K562 (cell line): ENCODE measurements around the gene JUND. TPM values are rescaled to one million over a fixed set of nuclear protein-coding genes. Genes with fewer than 3 reads are reported as not detected.
A peak's percentile ranks its signal among the peaks of the same experiment; 100 is the strongest.

Experiments
- ATAC-seq: fragments of 200-7000 bp; cut with Tn5 transposase; 3 replicates; pipeline ENCODE4 v1.9.1; 2020; ENCODE audit warnings: moderate library complexity
- BruUV-seq: library from RNA; stranded (reverse); fragments of 400-500 nt; replicated peaks from 2 replicates; lab custom pipeline; 2021; lab: Mats Ljungman, UMichigan
- CTCF ChIA-PET: fragments of 300-600 bp; formaldehyde crosslinking; extraction: SDS; loops from one replicate; lab custom pipeline; 2021; ENCODE audit warnings: low intra/inter-chr PET ratio; lab: Yijun Ruan, JAX
- POLR2A ChIA-PET: fragments of 300-600, 350-650 bp; sonication (Branson Sonifier 250); formaldehyde crosslinking; extraction: SDS; loops from one replicate; lab custom pipeline; 2021; ENCODE audit warnings: antibody characterized with exemption, inconsistent platforms; lab: Yijun Ruan, JAX
- DNase-seq, 4 experiments: peaks; one replicate each; pipeline versions ENCODE4 v3.0.0 to v3.0.0-alpha.2; 2011 to 2018; ENCODE audit warnings: low spot score in 3 of 4, mixed read lengths in 3 of 4; ENCODE audit errors: extremely low read depth in 1 of 4
- FAIRE-seq: peaks from 2 replicates; lab custom pipeline; 2011; peaks lifted over from hg19 to GRCh38; lab: Jason Lieb, UNC
- H2AFZ ChIP-seq: 2 replicates; pipeline ENCODE4 v1.6.0; 2011; ENCODE audit warnings: low read depth, low read length, control low read depth, inconsistent platforms
- H3K27ac ChIP-seq: fragments of 200-600 bp; 3 replicates; pipeline ENCODE4 v1.8.0; 2011; ENCODE audit warnings: low read depth, mild to moderate bottlenecking, control low read depth, inconsistent platforms, low read length, moderate library complexity, mixed read lengths; ENCODE audit errors: extremely low read depth
- H3K27me3 ChIP-seq, 2 experiments: fragments of 300-600 bp in 1 of 2; 2 replicates in 1 of 2; 3 replicates in 1 of 2; pipeline versions ENCODE4 v1.6.0 to v1.8.0; 2011; ENCODE audit warnings: inconsistent platforms in 2 of 2, low read length in 2 of 2, mild to moderate bottlenecking in 1 of 2, mixed read lengths in 1 of 2, moderate library complexity in 1 of 2; ENCODE audit not compliant: control insufficient read depth in 2 of 2, insufficient read depth in 2 of 2
- H3K36me3 ChIP-seq: fragments of 300-600 bp; 3 replicates; pipeline ENCODE4 v1.8.0; 2011; ENCODE audit warnings: mild to moderate bottlenecking, low read length, inconsistent platforms; ENCODE audit not compliant: control insufficient read depth, insufficient read depth
- H3K4me1 ChIP-seq, 2 experiments: fragments of 200-600 bp in 1 of 2; replicated peaks in 1 of 2; 2 replicates in 1 of 2; 3 replicates in 1 of 2; pipeline versions ENCODE4 v1.5.1 to v1.8.0; 2011; ENCODE audit warnings: inconsistent platforms in 2 of 2, low read length in 2 of 2, mild to moderate bottlenecking in 1 of 2, mixed read lengths in 1 of 2, moderate library complexity in 1 of 2; ENCODE audit not compliant: control insufficient read depth in 2 of 2, insufficient read depth in 2 of 2
- H3K4me2 ChIP-seq: 2 replicates; pipeline ENCODE4 v1.6.1; 2011; ENCODE audit warnings: low read length, control low read depth, inconsistent platforms, mixed read lengths; ENCODE audit not compliant: insufficient read depth
- H3K4me3 ChIP-seq: fragments of 200-600 bp; sonication (generic), shearing (Covaris generic); 2 replicates; pipeline ENCODE4 v1.5.1; 2016; ENCODE audit warnings: control low read depth, inconsistent platforms
- H3K79me2 ChIP-seq: fragments of 200-600 bp; 3 replicates; pipeline ENCODE4 v1.8.0; 2011; ENCODE audit warnings: low read length, inconsistent platforms; ENCODE audit not compliant: control insufficient read depth, insufficient read depth
- H3K9ac ChIP-seq, 2 experiments: 2 replicates each; pipeline versions ENCODE4 v1.6.0 to v1.6.1; 2011; ENCODE audit warnings: low read depth in 2 of 2, low read length in 2 of 2, control low read depth in 1 of 2, inconsistent platforms in 1 of 2, mild to moderate bottlenecking in 1 of 2, mixed read lengths in 1 of 2; ENCODE audit not compliant: insufficient read depth in 1 of 2
- H3K9me1 ChIP-seq: one replicate; pipeline ENCODE4 v1.6.0; 2011; ENCODE audit warnings: inconsistent platforms, mild to moderate bottlenecking, low read length, moderate library complexity; ENCODE audit not compliant: control insufficient read depth, insufficient read depth
- H3K9me3 ChIP-seq: replicated peaks from 2 replicates; pipeline ENCODE4 v1.5.1; 2011; ENCODE audit warnings: low read depth, low read length, inconsistent platforms; ENCODE audit not compliant: control insufficient read depth, insufficient read depth
- H4K20me1 ChIP-seq: replicated peaks from 2 replicates; pipeline ENCODE4 v1.6.1; 2011; ENCODE audit warnings: low read length, inconsistent platforms, mixed read lengths; ENCODE audit not compliant: control insufficient read depth, insufficient read depth
- ATF1 ChIP-seq, 2 experiments: fragments of 450-650 bp in 1 of 2; IDR thresholded peaks; 2 replicates each; pipeline ENCODE4 v1.6.1; 2016; ENCODE audit warnings: missing compliant biosample characterization in 1 of 2, missing genetic modification characterization in 1 of 2
- CEBPG ChIP-seq, 3 experiments: fragments of 200-800 bp in 1 of 3; sonication (Bioruptor generic) in 1 of 3; sonication (generic) in 1 of 3; formaldehyde crosslinking in 1 of 3; IDR thresholded peaks in 2 of 3; conservative IDR thresholded peaks in 1 of 3; 2 replicates each; pipeline versions ENCODE4 v1.6.1 to v1.8.0; 2016 to 2022; ENCODE audit warnings: missing compliant biosample characterization in 2 of 3, missing genetic modification characterization in 2 of 3, mild to moderate bottlenecking in 1 of 3, missing genetic modification reagents in 1 of 3
- CTBP1 ChIP-seq: fragments of 450-650 bp; IDR thresholded peaks from 2 replicates; pipeline ENCODE4 v1.6.1; 2016; ENCODE audit warnings: borderline replicate concordance
- GABPB1 ChIP-seq: sonication (generic); formaldehyde crosslinking; IDR thresholded peaks from 2 replicates; pipeline ENCODE4 v1.8.0; 2022; ENCODE audit warnings: mild to moderate bottlenecking, missing genetic modification reagents
- HDGF ChIP-seq: fragments of 450-650 bp; IDR thresholded peaks from 2 replicates; pipeline ENCODE4 v1.6.1; 2016
- ILK ChIP-seq: fragments of 450-650 bp; IDR thresholded peaks from 2 replicates; pipeline ENCODE4 v1.6.1; 2016; ENCODE audit warnings: missing genetic modification characterization, low read depth, mild to moderate bottlenecking, missing compliant biosample characterization, moderate library complexity, borderline replicate concordance
- KAT7 ChIP-seq: sonication (generic); formaldehyde crosslinking; IDR thresholded peaks from 2 replicates; pipeline ENCODE4 v1.8.0; 2022; ENCODE audit warnings: missing genetic modification reagents, mild to moderate bottlenecking, borderline replicate concordance
- KDM2B ChIP-seq: fragments of 250-450 bp; sonication (Bioruptor Pico); IDR thresholded peaks from 2 replicates; pipeline ENCODE4 v1.8.0; 2021; ENCODE audit warnings: mild to moderate bottlenecking, moderate library complexity
- KLF6 ChIP-seq: fragments of 250-450 bp; sonication (Bioruptor Pico); IDR thresholded peaks from 2 replicates; pipeline ENCODE4 v1.4.0; 2020; ENCODE audit warnings: mild to moderate bottlenecking, moderate library complexity, borderline replicate concordance
- RBBP5 ChIP-seq: fragments of 200-600 bp; sonication (generic); IDR thresholded peaks from 2 replicates; pipeline ENCODE4 v1.6.1; 2012; ENCODE audit warnings: borderline replicate concordance, mild to moderate bottlenecking, low read length, control low read depth, inconsistent platforms; ENCODE audit not compliant: insufficient read depth, poor library complexity, severe bottlenecking
- RBFOX2 ChIP-seq: fragments of 200-400 bp; formaldehyde crosslinking; IDR thresholded peaks from 2 replicates; pipeline ENCODE4 v1.6.1; 2017; ENCODE audit warnings: low read depth, mild to moderate bottlenecking, low read length, moderate library complexity
- RBM25 ChIP-seq: fragments of 200-400 bp; formaldehyde crosslinking; IDR thresholded peaks from 2 replicates; pipeline ENCODE4 v1.6.1; 2018; ENCODE audit warnings: low read length, low read depth, moderate library complexity; ENCODE audit not compliant: severe bottlenecking
- SUPT5H ChIP-seq: fragments of 450-650 bp; IDR thresholded peaks from 2 replicates; pipeline ENCODE4 v1.6.1; 2016
- TRIM24 ChIP-seq, 2 experiments: fragments of 450-650 bp; IDR thresholded peaks; 2 replicates each; pipeline ENCODE4 v1.6.1; 2016
- VEZF1 ChIP-seq: fragments of 200-800 bp; sonication (Bioruptor generic); IDR thresholded peaks from 2 replicates; pipeline ENCODE4 v1.6.1; 2017; ENCODE audit warnings: missing genetic modification characterization, missing compliant biosample characterization
- ZNF146 ChIP-seq: IDR thresholded peaks from one replicate; pipeline ENCODE4 v1.6.1; 2018; ENCODE audit warnings: missing compliant biosample characterization; ENCODE audit not compliant: unreplicated experiment
- ZNF431 ChIP-seq: sonication (generic); formaldehyde crosslinking; IDR thresholded peaks from 2 replicates; pipeline ENCODE4 v1.8.0; 2022; ENCODE audit warnings: mild to moderate bottlenecking, missing genetic modification reagents
- ZSCAN29 ChIP-seq: fragments of 450-650 bp; IDR thresholded peaks from 2 replicates; pipeline ENCODE4 v1.6.1; 2017
- WGBS: fragments of 100-300 bp; shearing (Covaris generic); methylation state at CpG from one replicate; pipeline ENCODE4 v1.1.6; 2016; ENCODE audit warnings: low coverage, mixed read lengths; ENCODE audit not compliant: insufficient coverage; ENCODE audit errors: missing lambda C conversion rate; 5-methylcytosine and 5-hydroxymethylcytosine counted together
- in situ Hi-C: fragments of 300-500 bp; cut with MboI; formaldehyde crosslinking; loops from 4 replicates; pipeline ENCODE4 v1.15.0; 2018; ENCODE audit warnings: inconsistent platforms, mixed read lengths
- intact Hi-C: fragments of 100-400 bp; cut with micrococcal nuclease; formaldehyde crosslinking; loops from 2 replicates; pipeline ENCODE4 v1.14.2; 2022
- polyA plus RNA-seq, 8 experiments: library from polyadenylated mRNA; depleted of rRNA in 4 of 8; stranded (reverse) in 5 of 8; unstranded in 3 of 8; fragments of >200 nt; fragmentation: Nextera tagmentation in 2 of 8; fragmentation: Illumina TruSeq in 1 of 8; extraction: Ambion mirVana in 2 of 8; extraction: Trizol in 1 of 8; gene quantifications; 2 replicates each; pipeline versions ENCODE4 v1.2.1 to v1.2.3, GENCODE V29; 2011 to 2014; ENCODE audit warnings: inconsistent platforms in 1 of 8, missing spikeins in 1 of 8
- total RNA-seq, 7 experiments: library from RNA; depleted of rRNA in 6 of 7; stranded (reverse); fragments of >200 nt in 6 of 7; fragmentation: Illumina TruSeq in 2 of 7; extraction: Trizol in 2 of 7; gene quantifications; 2 replicates each; pipeline versions ENCODE4 v1.2.1 to v1.2.3, GENCODE V29; 2011 to 2021; ENCODE audit warnings: low replicate concordance in 1 of 7

The JUND gene
- total and polyA plus RNA-seq, 9 of the 15 experiments (the other 6 are each of a cell fraction or from before 2014, with no cell fraction given) = 6.4 to 286 (median 42.3) TPM

GRCh38 chr19:18280247-18281081, 958 bp downstream of the JUND start:
- Histone ChIP-seq H2AFZ (no peak overlapping the region), H3K4me2 (peak overlapping the region; percentile 99), H4K20me1 (peaks cover 26% of the 10 kb centered on the region), H3K9me3 (no peaks in the 10 kb centered on the region), H3K4me3 (peak overlapping the region; percentile 100), H3K4me1 (peaks cover 22 to 60% of the 10 kb centered on the region in 2 experiments), H3K9ac (peak overlapping the region; percentile 99 to 100), H3K9me1 (peaks cover 15% of the 10 kb centered on the region), H3K27me3 (no peaks in the 10 kb centered on the region), H3K36me3 (peaks cover 21% of the 10 kb centered on the region), H3K79me2 (peaks cover 47% of the 10 kb centered on the region), H3K27ac (peak overlapping the region; percentile 99)
- in situ Hi-C loops = no loop called here
- WGBS = under 1% methylated on average over 55 of the region's 111 CpGs
- BruUV-seq = no TSS peak
- no peak for FAIRE-seq
- intact Hi-C loops = loop anchor here (1.0 to 2.0 kb wide), 3 partner anchors 24 to 134 kb away; partner anchors contain the start of gene GDF15
- DNase-seq = peak; percentile 80 to 88 (median 84)
- CTCF ChIA-PET = interaction anchor here (2.2 kb wide), 1 partner anchor 47 kb away, joined by 11 read pairs; no protein-coding TSS in a partner anchor
- ATAC-seq = peak; percentile 9; the same call in 2 of the 3 replicates
- POLR2A ChIA-PET = interaction anchor here (0.5 to 8.5 kb wide), 43 partner anchors 10 to 974 kb away, joined by 3 to 122 read pairs (median 7); partner anchors contain the start of genes CCDC124, GDF15, LSM4 and PGPEP1
- TF ChIP-seq HDGF (0 out of 2 replicates have a peak, but pooled peaks have one; percentile 23), ATF1 (CRISPR knock-in tag; IDR thresholded peaks at IDR 0.05) (no peak), ATF1 (tag; IDR thresholded peaks at IDR 0.05) (no peak), ILK (no peak), SUPT5H (peak; percentile 9), RBBP5 (peak; percentile 70), KDM2B (CRISPR knock-in tag) (0 out of 2 replicates have a peak, but pooled peaks have one; percentile 39), CEBPG (CRISPR knock-in tag; IDR thresholded peaks at IDR 0.05) (0 out of 2 replicates have a peak, but pooled peaks have one; percentile 12), CEBPG (tag; conservative IDR thresholded peaks at IDR 0.05 in 1 of 2, IDR thresholded peaks at IDR 0.05 in 1 of 2) (no peak), ZNF146 (CRISPR knock-in tag) (no peak), RBM25 (peak; percentile 10), GABPB1 (CRISPR knock-in tag) (peak; percentile 33; the same call in 1 of the 2 replicates), KAT7 (CRISPR knock-in tag) (peak; percentile 5; the same call in 1 of the 2 replicates), ZNF431 (CRISPR knock-in tag) (0 out of 2 replicates have a peak, but pooled peaks have one; percentile 59), VEZF1 (CRISPR knock-in tag) (peak; percentile 88), CTBP1 (peak; percentile 89), RBFOX2 (peak; percentile 85), ZSCAN29 (peak; percentile 67; the same call in 1 of the 2 replicates), KLF6 (CRISPR knock-in tag) (no peak), TRIM24 (IDR thresholded peaks at IDR 0.05) (no peak)
